Esophagus (tissue), 2 donors: ENCODE results near the gene RNASE8. TPM values are rescaled to one million over a fixed set of nuclear protein-coding genes. Genes with fewer than 3 reads are reported as not detected.

Experiments used
- H3K27ac ChIP-seq, 2 donors: one replicate each; pipeline ENCODE4 v1.5.1; 2013; ENCODE audit warnings: low read depth in 2 of 2, mild to moderate bottlenecking in 2 of 2, inconsistent platforms in 1 of 2, low read length in 1 of 2, moderate library complexity in 1 of 2
- H3K27me3 ChIP-seq, 2 donors: one replicate each; pipeline ENCODE4 v1.6.1; 2013; ENCODE audit warnings: low read length in 2 of 2, control low read depth in 1 of 2, mild to moderate bottlenecking in 1 of 2; ENCODE audit not compliant: insufficient read depth in 2 of 2, control insufficient read depth in 1 of 2
- H3K36me3 ChIP-seq, 2 donors: one replicate each; pipeline ENCODE4 v1.6.1; 2013; ENCODE audit warnings: low read length in 1 of 2; ENCODE audit not compliant: control insufficient read depth in 2 of 2, insufficient read depth in 2 of 2
- H3K4me1 ChIP-seq, 2 donors: one replicate each; pipeline ENCODE4 v1.6.1; 2013; ENCODE audit warnings: low read length in 1 of 2; ENCODE audit not compliant: control insufficient read depth in 2 of 2, insufficient read depth in 2 of 2
- H3K4me3 ChIP-seq, 2 donors: one replicate each; pipeline ENCODE4 v1.5.1; 2013; ENCODE audit warnings: low read length in 2 of 2, mild to moderate bottlenecking in 2 of 2, low read depth in 1 of 2, moderate library complexity in 1 of 2
- H3K9me3 ChIP-seq, 2 donors: one replicate each; pipeline ENCODE4 v1.6.1; 2013; ENCODE audit warnings: mild to moderate bottlenecking in 2 of 2, low read depth in 1 of 2, low read length in 1 of 2, moderate library complexity in 1 of 2; ENCODE audit not compliant: control insufficient read depth in 2 of 2, insufficient read depth in 1 of 2
- WGBS, 2 donors: extraction: QIAGEN DNeasy Blood & Tissue Kit; methylation state at CpG; one replicate each; pipeline ENCODE4 v1.1.7; 2013; 5-methylcytosine and 5-hydroxymethylcytosine counted together
- polyA plus RNA-seq, 2 donors: library from polyadenylated mRNA; stranded (reverse); fragments of 200-250 nt; gene quantifications; one replicate each; pipeline ENCODE4 v1.2.3, GENCODE V29; 2013
- donor health status: healthy with polysubstance abuse.
- donor health status: Bipolar disorder and iron deficiency.

The RNASE8 gene
- polyA plus RNA-seq, 2 donors: not detected

DNA sequence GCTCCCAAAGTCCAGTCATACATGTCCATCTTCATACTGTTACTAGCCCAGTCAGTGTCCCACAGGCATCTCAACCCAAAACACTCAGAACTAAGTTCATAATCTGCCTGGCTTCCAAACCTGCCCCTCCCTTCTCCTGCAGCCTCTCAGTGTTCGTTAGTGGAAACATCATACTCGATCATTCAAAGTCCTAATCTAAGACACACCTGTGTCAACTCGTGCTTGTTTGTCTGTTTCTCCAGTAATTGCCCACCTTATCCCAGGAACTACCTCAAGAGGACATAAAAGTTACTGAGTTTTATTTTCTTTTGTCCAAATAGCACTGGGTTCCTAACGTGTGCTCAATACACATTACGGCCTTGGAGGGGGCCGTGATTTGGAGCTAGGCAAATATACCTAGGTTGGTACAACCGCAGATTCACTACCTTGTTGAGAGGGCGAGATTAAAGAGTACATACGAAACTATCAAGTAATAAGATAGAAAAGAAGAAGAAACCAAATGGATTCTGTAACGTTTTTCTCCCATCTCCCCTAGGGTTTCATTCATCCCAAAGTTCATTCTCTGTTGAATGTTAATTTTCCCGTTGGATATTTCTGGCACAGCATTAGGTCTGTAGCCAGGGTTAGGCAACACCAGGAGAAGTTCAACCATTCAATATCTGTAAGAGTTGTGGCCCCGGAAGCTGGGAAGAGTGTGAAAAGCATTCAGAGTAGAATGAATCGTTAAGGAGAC is 3.2 kb downstream of the RNASE8 start:
- no peak overlapping the region for H3K27ac ChIP-seq
- no peaks in the 10 kb centered on the region for H3K4me1 ChIP-seq
- no peak overlapping the region for H3K4me3 ChIP-seq
- H3K9me3 ChIP-seq: no peaks in the 10 kb centered on the region
- H3K27me3 ChIP-seq: no peaks in the 10 kb centered on the region
- WGBS, 2 donors: 58 to 74% methylated on average over 13 of the region's 13 CpGs
- no peaks in the 10 kb centered on the region for H3K36me3 ChIP-seq

DNA sequence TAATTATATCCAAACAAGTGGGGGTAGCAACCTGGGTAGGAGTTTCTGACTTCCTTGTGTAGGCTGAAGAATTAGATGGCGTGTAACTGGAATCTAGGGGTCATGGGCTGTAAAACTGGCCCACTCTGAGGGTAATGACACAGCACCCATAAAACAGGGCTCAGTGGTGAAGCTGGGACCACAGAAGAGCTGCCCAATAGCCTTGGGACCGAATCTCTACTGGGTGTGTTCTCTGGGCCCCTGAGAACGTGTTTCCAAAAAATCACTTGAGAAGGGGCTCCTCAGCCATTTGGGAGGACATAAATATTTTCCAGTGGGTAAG is 3.7 kb downstream of the RNASE8 start:
- Histone ChIP-seq H3K4me1 (no peaks in the 10 kb centered on the region), H3K27ac (no peak overlapping the region), H3K9me3 (no peaks in the 10 kb centered on the region), H3K27me3 (no peaks in the 10 kb centered on the region), H3K36me3 (no peaks in the 10 kb centered on the region), H3K4me3 (no peak overlapping the region)
- 80 to 88% methylated on average over 3 of the region's 3 CpGs for WGBS, 2 donors

DNA sequence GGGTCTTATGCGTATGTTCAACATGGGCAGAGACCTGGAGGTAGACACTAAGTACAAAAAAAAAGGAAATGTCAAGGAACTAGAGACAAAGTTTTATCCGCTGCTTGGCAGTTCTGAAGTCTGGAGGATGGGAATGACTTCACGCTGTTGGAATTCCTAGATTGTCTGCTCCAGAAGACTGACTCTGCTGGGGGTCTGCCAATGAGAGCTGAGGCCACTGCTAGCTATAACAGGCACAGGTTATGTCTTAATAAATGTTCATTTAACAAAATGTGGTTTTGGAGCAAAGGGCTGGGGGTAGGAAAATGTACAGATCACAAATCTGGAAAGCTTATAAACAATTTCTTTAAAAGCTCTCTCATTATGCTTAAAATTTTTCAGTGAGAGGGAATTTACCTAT is 5.9 kb downstream of the RNASE8 start:
- Histone ChIP-seq H3K27ac (no peak overlapping the region), H3K9me3 (no peaks in the 10 kb centered on the region), H3K27me3 (no peaks in the 10 kb centered on the region), H3K36me3 (no peaks in the 10 kb centered on the region), H3K4me1 (no peaks in the 10 kb centered on the region), H3K4me3 (no peak overlapping the region)
- 49 to 53% methylated on average over 3 of the region's 3 CpGs for WGBS, 2 donors

DNA sequence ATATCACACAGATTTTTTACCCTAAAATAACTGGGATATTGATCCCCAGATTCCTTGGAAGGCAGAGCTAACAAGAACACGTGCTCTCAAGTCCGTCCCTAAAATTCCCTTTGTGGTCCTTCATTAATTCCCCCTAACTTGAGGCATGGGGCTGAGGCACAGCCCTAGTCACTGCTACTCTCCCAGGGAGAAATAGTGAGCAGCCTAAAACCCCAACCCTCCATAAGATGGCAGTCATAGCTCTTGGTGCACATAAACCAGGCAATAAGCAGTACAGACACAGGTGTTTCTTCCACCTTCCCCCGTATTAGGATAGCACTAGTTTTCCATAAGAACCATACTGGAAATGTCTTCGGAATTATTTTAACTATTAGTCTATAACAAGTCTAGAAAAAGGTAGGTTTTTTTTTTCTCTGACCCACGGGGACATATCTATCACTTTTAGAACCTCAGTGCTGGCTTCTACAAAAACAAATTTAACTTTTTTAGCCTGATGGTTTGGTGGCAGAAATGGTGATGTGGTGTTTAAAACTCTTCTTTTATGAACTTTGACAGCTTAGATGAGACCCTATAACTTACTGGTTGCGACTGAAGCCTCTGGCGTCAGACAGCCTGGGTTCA is 9.4 kb downstream of the RNASE8 start:
- Histone ChIP-seq H3K4me3 (no peak overlapping the region), H3K27ac (no peak overlapping the region), H3K27me3 (peaks cover 0 to 3% of the 10 kb centered on the region in 2 donors), H3K36me3 (no peaks in the 10 kb centered on the region), H3K4me1 (peaks cover 0 to 6% of the 10 kb centered on the region in 2 donors), H3K9me3 (no peaks in the 10 kb centered on the region)
- WGBS, 2 donors: 70 to 72% methylated on average over 7 of the region's 7 CpGs

DNA sequence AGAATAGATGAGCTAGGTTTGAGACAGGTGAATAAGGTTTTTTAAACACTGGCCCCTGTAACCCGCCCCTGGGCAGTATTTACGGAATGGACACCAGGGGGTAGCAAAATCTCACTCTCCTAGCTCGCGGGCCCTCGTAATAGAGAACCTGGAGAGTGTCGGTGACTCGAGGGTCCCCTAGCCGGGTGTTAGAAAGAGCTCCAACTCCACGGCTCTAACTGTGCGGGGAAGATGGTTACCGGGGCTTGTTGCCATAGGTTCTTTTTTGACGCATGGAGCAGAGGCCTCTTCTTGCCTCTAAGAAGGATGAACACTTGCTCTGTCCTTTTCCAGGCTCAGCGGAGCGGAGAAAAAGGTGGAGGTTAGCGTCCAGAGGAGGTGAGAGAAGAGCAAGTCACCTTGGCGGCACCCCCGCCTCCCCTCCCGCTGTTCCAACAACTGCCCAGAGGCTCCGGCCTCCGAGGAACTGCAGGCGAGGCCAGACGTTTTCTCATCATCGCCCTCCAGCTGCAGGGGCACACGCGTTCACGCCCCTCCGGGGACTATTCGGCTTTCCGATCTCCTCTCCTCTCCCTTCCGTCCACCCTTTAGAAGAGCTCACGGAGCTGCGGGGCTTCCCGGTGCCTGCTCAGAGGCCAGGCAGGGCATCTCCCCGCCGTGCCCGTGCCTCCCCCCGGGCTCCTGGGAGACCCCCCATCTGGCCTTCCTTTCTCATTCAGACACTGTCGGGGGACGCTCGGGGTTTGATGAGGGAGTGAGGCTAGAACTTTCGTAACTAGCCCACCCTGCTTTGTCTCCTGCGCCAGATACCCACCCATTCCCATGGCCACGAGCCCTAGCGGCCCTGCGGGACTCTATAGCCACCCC is 11.1 kb downstream of the RNASE8 start:
- Histone ChIP-seq H3K9me3 (no peaks in the 10 kb centered on the region), H3K4me3 (peak overlapping the region in 1 of 2 donors; percentile 52), H3K4me1 (peaks cover 0 to 6% of the 10 kb centered on the region in 2 donors), H3K27ac (peak overlapping the region in 1 of 2 donors; percentile 73), H3K27me3 (peaks cover 0 to 3% of the 10 kb centered on the region in 2 donors), H3K36me3 (no peaks in the 10 kb centered on the region)
- 4 to 5% methylated on average over 45 of the region's 45 CpGs for WGBS, 2 donors

DNA sequence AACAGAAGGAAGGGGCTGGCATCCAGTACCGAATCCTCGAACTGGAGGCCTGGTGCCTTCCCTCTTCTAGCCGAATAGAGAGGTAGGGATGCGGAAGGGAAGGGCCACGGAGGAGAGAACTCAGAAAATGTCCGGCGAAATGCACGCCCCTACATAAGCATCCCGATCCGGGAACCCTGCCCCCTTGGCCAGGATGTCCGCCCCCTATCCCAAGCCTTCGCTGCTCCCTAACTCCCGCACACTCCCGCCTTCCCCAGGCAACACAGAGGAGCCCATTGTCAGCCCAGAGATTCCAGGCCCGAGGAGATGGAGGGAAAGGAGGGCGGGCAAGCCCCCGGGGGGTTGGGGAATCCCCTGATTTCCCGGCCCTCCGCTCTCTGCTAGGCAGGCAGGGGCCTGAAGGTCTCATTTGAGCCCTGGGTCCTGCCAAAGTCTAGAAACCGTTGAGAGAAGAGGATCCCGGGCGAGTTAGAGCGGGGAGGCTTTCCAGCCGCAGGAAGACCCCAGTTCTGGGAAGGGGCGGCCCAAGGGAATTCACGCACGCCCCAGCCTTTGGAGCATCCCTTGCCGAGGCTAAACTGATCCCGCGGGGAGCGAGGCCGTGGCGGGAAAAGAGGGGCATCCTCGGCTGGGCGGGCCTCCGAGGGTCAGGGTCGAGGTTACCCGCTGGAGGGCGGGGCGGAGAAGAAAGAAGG is 11.9 kb downstream of the RNASE8 start:
- Histone ChIP-seq H3K36me3 (no peaks in the 10 kb centered on the region), H3K4me3 (peak overlapping the region; percentile 49 to 52), H3K4me1 (peaks cover 0 to 6% of the 10 kb centered on the region in 2 donors), H3K27ac (peak overlapping the region; percentile 40 to 73), H3K27me3 (peaks cover 0 to 3% of the 10 kb centered on the region in 2 donors), H3K9me3 (no peaks in the 10 kb centered on the region)
- 2 to 3% methylated on average over 39 to 40 of the region's 40 CpGs for WGBS, 2 donors

DNA sequence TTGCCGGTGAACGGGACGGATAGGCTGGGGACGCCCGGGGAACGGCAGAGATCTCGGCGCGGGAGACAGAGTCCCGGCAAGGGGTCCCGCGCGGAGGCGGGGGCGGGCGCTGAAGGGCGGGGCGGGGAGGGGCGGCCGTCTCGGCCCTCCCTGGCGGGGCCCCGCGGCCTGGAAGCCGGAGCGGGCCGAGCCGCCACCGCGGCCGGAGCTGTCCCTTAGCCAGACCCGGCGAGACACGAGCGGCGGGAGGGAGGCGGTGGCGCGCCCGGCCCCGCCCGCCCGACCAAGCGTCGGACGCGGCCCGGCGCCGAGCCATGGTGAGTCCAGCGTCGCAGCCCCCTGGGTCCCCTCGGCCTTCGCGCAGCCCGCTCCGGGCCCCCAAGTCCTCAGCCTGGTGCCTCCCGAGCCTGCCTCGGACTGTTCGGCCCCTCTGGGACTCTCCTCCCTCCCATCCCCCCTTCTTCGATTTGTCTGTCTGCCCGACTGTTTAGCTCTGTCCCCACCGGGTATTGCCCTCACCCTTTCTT is 12.5 kb downstream of the RNASE8 start, which contains the start of gene ARHGEF40:
Gene ARHGEF40 (plus strand): TSS at position 222 of the 527 bp plus-strand sequence. CDS start 93 bp downstream, at position 315.
- Histone ChIP-seq H3K36me3 (no peaks in the 10 kb centered on the region), H3K4me1 (peaks cover 0 to 6% of the 10 kb centered on the region in 2 donors), H3K27me3 (peaks cover 0 to 3% of the 10 kb centered on the region in 2 donors), H3K27ac (peak within 1 kb of the TSS; percentile 73 to 78), H3K9me3 (no peaks in the 10 kb centered on the region), H3K4me3 (peak within 1 kb of the TSS; percentile 52 to 60)
- WGBS, 2 donors: 0 to 1% methylated on average over 35 to 63 of the region's 63 CpGs

DNA sequence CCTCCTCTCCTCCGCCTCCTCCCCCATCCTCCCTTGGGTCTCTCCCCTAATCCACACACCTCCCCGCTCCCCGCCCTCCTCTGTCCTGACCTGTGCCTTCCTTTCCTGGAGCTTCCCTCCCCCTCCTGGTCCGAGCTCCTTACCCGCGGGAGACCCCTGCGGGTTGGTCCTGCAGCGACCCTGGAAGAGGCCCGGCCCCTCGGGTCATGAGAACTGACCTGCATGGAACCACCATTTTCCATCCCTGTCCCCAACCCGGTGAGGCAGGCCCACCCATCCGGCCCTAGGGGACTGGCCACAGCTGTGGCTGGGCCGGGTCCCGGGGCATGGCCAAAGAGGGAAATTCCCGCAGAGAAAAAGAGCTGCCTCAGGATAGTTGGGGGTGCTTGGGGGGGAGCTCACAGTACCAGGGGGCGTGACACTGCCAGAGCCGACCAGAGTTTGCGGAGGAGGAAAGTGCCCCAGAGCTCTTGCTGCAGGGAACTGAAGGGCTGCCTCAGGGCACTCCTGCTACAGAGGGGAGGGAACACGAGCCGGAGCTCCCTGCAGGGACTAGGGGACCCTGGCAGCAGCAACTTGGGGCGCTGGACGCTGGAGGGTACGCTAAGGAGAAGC is 13.1 kb downstream of the RNASE8 start:
- WGBS, 2 donors: 1% methylated on average over 23 of the region's 23 CpGs
- Histone ChIP-seq H3K36me3 (no peaks in the 10 kb centered on the region), H3K4me1 (peaks cover 0 to 6% of the 10 kb centered on the region in 2 donors), H3K27ac (peak overlapping the region; percentile 73 to 78), H3K9me3 (no peaks in the 10 kb centered on the region), H3K4me3 (peak overlapping the region; percentile 52 to 60), H3K27me3 (peaks cover 0 to 3% of the 10 kb centered on the region in 2 donors)
